ENCODE data around the gene GLIS2.
A peak's percentile ranks its signal among the peaks of the same experiment; 100 is the strongest.

The GLIS2 gene

DNA sequence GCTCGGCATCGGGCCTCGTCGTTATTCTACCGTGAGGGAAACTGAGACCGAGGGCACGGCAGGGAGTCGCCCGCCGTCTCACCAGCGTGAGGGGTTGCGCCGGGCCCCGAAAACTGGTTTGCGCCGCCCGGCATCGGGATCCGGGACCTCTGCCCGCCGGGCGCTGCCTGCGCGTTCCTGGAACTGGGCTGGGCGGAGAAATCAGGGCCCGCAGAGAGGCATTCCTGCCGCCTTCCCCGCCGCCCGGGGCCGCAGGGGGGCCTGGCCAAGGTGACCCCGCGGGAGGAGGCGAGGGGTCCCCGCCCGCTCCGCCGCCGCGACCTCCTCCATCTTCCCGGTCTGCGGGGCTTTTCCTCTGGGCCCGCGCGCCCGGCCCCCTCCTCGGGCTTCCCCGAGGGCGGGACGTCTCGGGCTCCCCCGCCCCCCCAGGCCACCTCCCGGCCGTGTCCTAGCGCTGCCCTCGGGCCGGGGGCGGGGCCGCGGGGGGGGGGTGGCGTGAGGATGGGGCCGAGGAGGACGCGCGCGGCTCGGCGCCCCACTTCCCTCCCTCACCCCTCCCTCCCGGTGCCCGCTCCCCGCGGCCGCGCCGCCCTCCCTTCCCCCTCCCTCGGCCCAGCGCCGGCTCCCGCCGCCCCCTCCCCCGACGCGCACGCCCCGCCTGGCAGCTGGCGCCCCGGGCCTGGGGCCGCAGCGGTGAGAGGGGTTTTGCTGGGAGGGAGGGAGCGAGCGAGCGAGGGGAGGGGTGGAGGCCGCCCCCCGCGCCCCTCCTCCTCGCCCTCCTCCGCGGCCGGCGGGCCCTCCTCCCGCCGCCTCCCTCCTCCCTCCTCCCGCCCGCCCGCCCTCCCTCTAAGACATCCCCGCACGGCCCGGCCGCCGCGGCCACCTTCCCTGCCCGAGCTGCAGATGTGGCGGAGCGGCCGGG, at the start of gene GLIS2:
Gene GLIS2 (plus strand): TSS at position 882 of the 922 bp plus-strand sequence. CDS start 16,214 bp downstream, outside the sequence.
- DNase-seq = peak; percentile 70

DNA sequence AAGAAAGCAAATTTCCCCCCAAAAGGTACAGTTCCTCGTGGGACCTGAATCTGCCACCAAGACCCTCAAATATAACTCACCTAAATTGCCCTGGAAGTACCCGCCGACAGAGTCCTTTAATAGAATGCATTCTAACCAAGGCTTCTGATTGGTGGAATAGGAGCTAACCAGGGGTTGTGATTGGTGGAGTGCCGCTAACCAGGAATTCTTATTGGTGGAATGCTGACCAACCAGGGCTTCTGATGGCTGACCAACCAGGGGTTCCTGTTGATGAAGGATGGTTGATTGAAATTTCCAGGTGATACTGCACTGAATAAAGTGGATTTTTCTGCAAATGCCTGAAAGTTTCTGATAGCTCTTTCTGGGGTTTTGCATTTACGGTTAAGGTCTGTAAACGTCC, 49.5 kb upstream of the GLIS2 start:
- no peak for DNase-seq

DNA sequence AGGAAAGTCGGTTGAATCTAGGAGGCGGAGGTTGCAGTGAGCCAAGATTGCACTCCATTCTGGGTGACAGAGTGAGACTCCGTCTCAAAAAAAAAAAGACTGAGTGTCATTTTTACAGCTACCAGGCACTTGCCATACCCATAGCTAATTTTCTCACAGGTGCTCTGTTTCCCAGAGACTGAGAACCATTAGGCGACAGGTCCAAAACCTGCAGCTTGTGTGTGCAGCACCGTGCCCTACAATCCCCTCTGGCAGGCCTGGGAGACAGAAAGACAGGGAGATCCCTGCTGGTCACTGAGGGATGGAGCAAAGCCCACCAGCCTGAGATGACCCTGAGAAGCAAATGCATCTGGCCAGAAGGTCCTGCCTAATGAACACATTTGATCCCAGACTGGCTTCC, 45.8 kb upstream of the GLIS2 start:
- no peak for DNase-seq

DNA sequence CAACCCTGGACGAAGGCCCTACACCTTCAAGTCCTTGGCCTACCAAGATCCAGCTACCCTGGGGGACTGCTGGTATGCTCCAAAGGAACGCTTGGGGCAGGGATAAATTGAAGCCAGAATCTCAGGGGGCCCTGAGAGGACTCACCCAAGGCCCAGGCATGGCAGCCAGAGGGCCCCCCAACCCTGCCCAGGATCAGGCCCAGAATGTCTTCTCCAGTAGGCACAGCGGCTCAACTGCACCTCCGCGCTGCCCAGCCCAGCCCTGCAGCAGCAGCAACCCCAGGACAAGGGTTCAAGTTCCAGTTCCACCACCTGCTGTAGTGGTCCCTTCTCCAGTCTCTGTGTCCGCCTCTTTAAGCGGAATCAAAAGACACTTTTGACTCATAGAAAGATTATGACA, 45.3 kb upstream of the GLIS2 start:
- DNase-seq = no peak

DNA sequence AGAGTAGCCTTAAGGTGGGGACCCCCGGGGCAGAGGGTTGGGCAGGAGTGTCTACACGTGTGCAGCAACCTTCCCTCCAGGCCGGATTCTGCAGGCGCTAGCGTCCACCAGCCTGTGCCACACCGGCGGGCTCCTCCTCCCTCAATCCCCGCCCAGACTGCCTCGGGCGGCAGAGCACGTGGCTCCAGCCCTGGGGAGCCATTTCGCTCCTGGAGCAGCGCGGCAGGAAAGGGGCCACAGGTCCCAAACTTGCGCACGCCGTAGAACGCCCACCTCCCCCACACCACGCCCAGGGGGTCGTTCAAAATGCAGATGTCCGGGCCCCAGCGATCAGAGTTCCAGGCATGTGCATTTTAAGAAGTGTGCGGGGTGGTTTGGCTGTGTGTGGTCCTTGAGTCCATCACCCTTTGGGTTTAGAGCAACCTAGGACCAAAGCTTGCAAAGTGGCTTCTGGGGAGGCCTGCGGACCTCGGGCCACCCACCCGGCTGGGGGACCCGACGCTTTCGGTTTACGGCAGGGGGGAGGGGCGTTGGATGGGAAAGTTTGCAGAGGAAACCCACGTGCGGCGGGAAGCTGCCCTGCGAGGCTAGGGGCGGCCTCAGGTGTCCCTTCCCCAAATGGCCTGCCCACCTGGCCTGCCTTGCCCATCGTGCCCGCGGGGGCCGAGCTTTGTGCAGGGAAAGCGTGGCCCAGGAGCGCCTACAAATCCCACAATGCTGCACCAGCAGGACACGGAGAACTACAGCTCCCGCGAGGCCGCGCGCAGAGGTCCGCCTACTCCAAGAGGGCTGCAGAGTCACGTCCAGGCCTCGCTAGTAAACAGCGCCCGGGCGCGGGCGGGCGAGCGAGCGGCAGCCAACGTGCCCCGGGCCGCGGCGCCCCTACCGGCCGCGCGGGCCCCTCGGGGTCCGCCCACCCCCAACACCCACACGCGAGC, 44.4 kb upstream of the GLIS2 start:
- peak; percentile 84 for DNase-seq

DNA sequence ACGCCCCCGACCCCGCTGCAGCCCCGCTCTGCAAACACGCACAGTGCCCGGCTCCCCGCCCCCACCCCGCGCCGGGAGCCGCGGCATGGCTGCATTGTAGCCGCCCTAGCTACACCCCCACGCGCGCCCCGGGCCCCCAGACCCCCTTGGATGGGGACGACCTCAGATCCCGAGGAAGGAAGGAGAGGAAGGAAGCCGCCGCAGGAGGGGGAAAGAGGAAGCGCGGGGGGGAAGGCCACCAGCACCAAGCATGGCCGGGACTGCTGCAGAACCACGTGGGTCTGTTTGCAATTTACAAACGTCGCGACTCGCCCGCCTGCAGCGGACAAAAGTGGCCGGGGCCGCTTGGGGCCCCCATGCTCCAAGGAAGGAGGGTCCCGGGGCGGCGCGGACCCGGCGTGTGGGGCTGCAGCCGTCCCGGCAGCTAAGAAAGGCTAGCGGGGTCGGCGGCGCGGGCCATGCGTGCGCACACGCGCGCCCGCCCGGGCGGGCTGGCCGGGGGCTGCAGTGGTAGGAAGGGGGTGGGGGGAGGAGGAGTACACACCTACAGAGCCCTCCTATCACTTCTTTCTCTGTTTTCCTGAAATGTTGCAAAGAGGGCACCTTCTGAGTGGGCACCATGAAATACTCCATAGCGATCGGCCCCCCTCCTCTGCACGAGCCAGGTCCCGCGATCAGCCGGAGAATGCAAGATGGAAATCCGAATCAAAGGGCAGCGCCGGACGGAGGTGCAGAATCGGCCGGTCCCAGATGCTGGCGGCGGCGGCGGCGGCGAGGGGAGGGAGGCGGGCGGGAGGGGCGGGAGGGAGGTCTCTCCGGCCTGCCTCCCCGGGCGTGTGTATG, 43.5 kb upstream of the GLIS2 start:
- DNase-seq = no peak

DNA sequence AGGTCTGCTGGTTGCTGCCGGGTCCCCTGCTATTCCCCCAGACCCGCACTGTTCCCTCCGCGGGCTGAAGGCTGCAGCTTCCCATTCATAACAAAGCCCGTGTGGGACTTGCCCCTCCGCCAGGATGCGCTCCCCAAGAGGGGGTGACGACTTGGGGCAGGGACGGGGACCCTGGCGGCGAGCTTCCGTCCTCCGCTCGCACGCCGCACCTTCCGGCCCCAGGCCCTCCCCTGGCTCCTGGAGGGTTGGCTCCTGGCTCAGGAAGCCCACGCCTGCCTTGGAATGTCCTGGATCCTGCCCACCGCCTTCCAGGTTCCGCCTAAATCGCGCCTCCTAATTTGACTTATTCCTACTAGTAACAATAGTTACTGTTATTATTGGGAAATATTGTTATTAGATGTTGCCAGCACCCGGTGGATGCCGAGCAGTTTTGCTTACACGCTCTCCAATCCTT, 42.0 kb upstream of the GLIS2 start:
- DNase-seq = peak; percentile 28

DNA sequence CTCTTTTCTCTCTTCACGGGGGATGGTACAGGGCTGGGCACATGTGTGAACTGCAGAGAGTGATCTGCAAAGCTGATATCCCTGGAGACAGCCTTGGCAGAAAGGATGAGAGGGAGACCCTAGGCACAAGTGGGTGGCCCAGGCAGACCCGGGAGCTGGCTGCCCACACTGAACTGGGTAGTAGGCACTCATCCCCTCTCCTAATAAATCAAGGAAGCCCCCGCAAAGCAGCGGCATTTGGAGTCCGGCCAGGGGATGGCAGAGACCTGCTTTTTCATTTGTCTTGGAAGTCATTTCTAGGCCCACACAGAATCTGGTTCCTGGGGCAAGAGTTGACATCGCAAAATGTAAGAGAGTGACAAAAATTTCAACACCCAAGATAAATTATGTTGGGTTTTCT, 40.0 kb upstream of the GLIS2 start:
- no peak for DNase-seq

DNA sequence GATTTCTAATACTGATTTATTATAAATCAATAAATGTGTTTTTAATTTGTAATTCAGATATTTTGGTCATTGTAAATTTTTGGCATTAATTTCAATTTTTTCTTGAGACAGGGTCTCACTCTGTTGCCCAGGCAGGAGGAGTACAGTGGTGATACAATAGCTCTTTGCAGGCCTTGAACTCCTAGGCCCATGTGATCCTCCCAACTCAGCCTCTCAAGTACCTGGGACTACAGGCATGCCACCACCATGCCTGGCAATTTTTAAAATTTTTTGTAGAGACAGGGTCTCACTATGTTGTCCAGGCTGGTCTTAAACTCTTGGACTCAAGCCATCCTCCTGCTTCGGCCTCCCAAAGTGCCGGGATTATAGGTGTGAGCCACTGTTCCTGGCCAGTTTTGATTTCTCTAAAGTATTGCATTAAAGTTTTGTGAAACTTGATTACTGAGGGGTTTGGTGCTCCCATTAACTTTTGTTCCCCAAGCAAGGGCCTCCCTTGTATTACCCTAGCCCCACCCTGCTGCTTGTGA, 37.8 kb upstream of the GLIS2 start:
- DNase-seq = no peak

DNA sequence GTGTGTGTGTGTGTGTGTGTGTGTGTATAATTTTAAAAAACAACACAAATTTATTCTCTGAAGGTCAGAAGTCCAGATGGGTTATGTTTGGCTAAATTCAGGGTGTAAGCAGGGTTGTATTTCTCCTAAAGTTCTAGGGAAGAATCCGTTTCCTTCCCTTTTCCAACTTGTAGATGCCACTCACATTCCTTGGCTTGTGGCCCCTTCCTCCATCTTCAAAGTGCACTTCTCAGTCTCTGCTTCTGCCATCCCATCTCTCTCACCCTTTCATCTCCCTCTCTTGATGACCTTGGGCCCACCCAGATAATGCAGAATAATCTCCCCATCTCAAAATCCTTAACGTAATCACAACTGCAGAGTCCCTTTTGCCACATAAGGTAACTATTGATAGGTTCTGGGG, 35.2 kb upstream of the GLIS2 start:
- no peak for DNase-seq

DNA sequence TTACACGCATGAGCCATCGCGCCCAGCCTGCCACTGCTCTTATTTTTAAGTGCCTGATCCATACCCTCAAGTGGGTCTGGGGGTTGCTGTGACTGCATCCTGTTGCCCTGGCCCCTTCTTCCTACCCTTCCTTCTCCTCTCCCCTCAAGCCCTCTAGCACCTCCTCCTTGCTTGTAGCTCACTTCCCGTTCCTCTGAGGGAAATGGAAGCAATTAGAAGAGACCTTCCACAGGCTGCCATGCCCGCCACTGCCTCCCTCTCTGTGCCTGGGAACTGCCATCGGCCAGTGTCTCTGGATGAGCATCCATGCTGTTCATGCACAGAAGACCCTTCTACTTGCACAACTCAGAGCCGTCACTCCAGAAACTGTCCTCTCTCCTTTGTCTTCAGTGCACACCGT, 32.4 kb upstream of the GLIS2 start:
- no peak for DNase-seq

DNA sequence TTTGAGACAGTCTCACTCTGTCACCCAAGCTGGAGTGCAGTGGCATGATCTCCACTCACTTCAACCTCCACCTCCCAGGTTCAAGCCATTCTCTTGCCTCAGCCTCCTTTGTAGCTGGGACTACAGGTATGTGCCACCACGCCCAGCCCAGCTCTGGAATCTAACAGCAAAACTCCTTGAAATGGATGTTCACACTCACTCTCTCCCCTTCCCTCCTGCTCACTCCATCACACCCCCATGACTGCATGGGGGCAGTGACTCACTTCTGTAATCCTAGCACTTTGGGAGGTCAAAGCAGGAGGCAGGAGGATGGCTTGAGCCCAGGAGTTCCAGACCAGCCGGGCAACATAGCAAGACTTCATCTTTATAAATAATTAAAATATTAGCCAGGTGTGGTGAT, 31.9 kb upstream of the GLIS2 start:
- DNase-seq = no peak

DNA sequence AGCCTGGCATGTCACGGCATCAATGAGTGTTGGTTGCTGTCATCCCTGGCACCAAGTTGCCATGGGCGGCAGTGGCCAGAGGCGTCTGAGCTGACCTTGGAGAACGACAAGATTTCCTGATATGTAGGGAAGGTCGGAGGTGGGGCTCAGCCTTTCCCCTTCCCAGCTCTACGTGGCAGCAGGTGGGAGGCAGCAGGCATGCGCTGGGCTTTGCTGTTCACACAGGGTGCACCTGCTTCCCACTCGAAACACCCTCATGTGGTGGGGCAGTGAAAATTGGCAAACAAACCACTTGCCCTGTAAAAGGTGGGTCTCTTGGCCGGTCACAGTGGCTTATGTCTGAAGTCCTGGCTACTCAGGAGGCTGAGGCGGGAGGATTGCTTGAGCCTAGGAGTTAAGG, 30.7 kb upstream of the GLIS2 start:
- no peak for DNase-seq

DNA sequence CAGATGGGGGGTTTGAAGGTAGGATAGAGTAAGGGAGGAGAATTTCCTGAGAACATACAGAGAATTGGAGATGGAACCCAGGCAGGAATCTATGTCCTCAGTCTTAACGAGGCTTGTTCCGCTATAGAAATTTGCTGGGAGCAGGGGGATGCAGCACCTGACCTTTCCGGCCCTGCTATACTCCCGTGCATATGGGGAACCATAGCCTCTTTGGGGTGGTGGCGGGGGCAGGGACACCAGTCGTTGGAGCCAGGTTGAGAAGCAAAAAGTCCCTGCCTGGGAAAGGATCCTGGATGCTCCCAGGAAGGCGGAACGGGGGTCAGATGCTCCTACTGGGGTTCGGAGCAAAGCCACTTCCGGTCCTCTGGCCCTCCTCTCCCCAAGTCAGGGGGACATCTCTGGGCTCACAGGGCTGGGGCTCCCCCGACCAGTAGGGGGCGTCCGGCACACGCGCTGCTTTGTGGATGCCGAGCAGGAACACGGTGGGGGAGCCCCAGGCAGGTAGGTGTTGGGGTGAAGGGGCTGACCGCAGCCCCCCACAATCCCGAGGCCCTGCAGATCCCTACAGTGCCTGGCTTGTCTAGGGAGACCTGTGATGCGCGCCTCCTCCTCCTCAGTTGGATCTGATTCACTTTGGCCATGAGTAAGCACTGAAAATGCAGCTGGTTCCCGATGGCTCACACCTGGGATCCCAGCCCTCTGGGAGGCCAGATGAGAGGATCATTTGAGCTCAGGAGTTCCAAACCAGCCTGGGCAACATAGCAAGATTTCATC, 27.5 kb upstream of the GLIS2 start:
- DNase-seq = peak; percentile 62

DNA sequence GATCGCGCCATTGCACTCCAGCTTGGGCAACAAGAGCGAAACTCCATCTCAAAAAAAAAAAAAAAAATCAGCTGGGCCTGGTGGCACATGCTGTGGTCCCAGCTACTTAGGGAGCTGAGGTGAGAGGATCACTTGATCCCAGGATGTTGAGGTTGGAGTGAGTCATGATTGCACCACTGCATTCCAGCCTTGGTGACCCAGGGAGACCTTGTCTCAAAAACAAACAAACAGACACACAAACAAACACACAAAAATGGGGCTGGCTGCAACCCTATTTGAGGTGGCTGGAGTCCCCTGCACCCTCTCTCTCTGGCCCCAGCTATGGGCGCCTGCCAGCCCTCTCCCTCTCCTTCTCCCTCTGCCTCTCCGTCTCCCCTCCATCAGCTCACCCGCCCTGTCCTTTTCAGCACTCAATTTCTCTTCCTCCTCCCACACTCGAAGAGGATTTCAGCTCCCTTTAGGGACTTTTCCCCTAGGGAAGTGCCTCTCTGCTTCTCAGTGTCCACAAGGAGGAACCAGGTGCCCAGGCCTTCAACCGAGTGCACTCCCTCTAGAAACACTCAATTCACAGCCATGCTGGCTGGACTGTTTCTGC, 25.5 kb upstream of the GLIS2 start:
- DNase-seq = no peak

DNA sequence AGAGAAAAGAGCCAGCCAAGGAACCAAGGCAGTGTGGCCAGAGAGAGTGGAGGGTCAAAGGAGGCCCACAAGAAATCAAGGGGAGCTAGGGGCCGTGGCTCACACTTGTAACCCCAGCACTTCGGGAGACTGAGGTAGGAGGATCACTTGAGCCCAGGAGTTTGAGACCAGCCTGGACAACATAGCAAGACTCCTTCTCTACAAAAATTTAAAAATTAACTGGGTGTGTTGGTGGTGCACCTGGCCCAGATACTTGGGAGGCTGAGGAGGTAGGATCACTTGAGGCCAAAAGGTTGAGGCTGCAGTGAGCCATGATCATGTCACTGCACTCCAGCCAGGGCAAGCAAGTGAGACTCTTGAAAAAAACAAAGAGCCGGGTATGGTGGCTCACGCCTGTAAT, 24.2 kb upstream of the GLIS2 start:
- no peak for DNase-seq

DNA sequence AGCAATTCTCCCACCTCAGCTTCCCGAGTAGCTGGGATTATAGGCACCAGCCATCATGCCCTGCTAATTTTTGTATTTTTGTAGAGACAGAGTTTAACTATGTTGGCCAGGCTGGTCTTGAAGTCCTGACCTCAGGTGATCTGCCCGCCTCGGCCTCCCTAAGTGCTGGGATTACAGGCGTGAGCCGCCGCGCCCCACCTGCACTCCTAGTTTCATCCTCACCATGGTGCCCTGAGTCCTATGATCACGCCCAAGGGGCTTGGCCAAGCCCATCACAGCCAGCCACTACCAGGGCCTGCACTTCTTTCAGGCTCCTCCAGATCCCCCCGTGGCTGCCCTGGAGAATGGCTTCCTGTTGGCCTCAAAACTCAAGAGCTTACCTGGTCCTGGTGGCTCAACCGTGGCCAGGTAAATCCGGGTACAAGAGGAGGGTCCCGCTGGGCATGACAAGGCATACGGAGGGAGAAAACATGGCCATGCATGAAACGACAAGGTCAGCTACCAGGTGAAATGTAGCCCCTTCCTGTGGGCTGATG, 22.6 kb upstream of the GLIS2 start:
- DNase-seq = no peak

DNA sequence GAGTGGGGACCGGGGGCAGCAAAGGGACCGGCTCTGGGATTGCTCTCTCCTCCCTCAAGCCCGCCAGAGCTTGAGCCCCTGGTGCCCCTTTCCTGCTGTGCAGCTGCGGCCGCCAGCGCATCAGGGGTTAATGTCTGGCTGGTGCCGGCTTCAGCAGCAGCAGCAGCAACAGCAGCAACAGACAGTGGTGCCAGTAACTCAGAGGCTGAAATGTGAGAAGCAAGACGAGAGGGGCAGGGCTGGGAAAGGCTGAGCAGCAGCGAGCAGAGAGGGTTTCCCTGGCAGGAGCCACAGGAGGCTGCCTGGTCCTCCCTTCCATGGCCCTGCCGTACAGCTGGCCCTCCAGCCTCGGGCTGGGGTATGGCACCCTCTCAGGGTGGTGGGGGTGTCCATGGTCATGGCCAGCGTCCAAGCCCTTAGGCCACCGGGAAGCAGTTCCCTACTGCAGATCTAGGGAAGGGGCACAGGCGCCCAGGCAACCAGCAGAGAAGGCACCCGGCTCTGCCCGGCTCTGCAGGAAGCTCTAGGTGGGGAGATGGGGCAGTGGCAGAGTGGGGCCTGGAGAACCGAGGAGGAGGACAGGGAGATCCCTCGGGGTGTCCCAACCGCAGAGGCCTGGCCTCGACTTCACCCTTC, 21.9 kb upstream of the GLIS2 start:
- peak; percentile 4 for DNase-seq

DNA sequence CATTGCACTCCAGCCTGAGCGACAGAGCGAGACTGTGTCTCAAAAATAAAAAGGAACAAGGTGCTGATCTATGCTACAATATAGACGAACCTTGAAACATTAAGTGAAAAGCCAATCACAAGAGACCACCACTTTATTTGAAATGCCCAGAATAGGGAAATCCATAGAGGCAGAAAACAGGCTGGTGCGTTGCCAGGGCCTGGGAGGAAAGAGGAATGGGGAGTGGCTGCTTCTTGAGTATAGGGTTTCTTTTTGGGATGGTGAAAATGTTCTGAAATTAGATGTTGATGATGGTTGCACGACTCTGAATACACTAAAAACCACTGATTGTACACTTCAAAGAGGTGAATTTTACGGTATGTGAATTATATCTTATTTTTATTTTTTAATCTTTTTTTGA, 20.3 kb upstream of the GLIS2 start:
- DNase-seq = no peak

DNA sequence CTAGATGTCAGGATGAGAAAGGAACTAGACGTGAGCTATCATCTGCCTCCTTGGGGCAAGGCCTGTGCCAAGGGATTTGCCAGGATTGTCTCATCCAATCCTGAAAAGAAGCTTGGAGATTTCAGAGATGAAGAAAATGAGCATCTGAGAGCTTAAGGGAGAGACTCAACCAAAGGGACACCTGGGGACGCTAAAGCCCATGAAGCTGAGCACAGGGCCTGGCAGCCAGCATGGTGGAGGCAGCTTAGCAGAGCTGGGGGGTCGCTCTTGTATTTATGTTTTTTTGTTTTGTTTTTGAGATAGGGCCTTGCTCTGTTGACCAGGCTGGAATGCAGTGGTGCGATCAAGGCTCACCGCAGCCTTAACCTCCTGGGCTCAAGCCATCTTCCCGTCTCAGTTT, 18.4 kb upstream of the GLIS2 start:
- no peak for DNase-seq
